WTC11 (cell line): Measurements from ENCODE around the gene MAN2B1. TPM values are rescaled to one million over a fixed set of nuclear protein-coding genes. Genes with fewer than 3 reads are reported as not detected.
A peak's percentile ranks its signal among the peaks of the same experiment; 100 is the strongest.

Experiments used
- ATAC-seq: fragments of 200-7000 bp; cut with Tn5 transposase; 2 replicates; pipeline ENCODE4 v1.10.0; 2021; ENCODE audit warnings: mild to moderate bottlenecking, moderate library complexity
- CTCF ChIA-PET: fragments of 300-600 bp; sonication (Branson Sonifier 250); formaldehyde crosslinking; loops from one replicate; lab custom pipeline; 2021; ENCODE audit warnings: antibody characterized with exemption; lab: Charles Lee
- POLR2A ChIA-PET: fragments of 350-600 bp; sonication (Branson Sonifier 250); formaldehyde crosslinking; loops from one replicate; lab custom pipeline; 2021; ENCODE audit warnings: antibody characterized with exemption; lab: Charles Lee
- DNase-seq: peaks from one replicate; pipeline ENCODE4 v3.0.0; 2021; ENCODE audit warnings: low spot score
- H3K27ac Mint-ChIP-seq: 2 replicates; pipeline ENCODE4 v1.8.0; 2021; ENCODE audit warnings: mixed read lengths
- H3K27me3 Mint-ChIP-seq: 2 replicates; pipeline ENCODE4 v1.8.0; 2021; ENCODE audit warnings: low read depth, mild to moderate bottlenecking, moderate library complexity, mixed read lengths
- H3K36me3 Mint-ChIP-seq: 2 replicates; pipeline ENCODE4 v1.8.0; 2021; ENCODE audit warnings: mixed read lengths
- H3K4me1 Mint-ChIP-seq: 2 replicates; pipeline ENCODE4 v1.8.0; 2022; ENCODE audit warnings: mixed read lengths
- H3K4me3 Mint-ChIP-seq: 2 replicates; pipeline ENCODE4 v1.8.0; 2021; ENCODE audit warnings: mild to moderate bottlenecking, moderate library complexity, mixed read lengths
- H3K9me3 Mint-ChIP-seq: 2 replicates; pipeline ENCODE4 v1.8.0; 2021; ENCODE audit warnings: mixed read lengths
- AFF4 ChIP-seq: sonication (generic); formaldehyde crosslinking; IDR thresholded peaks from 2 replicates; pipeline ENCODE4 v1.8.1; 2023; ENCODE audit warnings: mild to moderate bottlenecking, missing genetic modification reagents, borderline replicate concordance
- ARID4B ChIP-seq: sonication (generic); formaldehyde crosslinking; IDR thresholded peaks from 2 replicates; pipeline ENCODE4 v1.8.0; 2023; ENCODE audit warnings: missing genetic modification reagents, mild to moderate bottlenecking, borderline replicate concordance
- ATF3 ChIP-seq: sonication (generic); formaldehyde crosslinking; conservative IDR thresholded peaks from 2 replicates; pipeline ENCODE4 v1.8.1; 2022; ENCODE audit warnings: mild to moderate bottlenecking, missing genetic modification reagents
- CDX4 ChIP-seq: fragments of 250-450 bp; sonication (Bioruptor Pico); IDR thresholded peaks from 2 replicates; pipeline ENCODE4 v1.9.0; 2021; ENCODE audit warnings: moderate library complexity, mild to moderate bottlenecking, inconsistent platforms, borderline replicate concordance
- CREM ChIP-seq: sonication (generic); formaldehyde crosslinking; IDR thresholded peaks from 2 replicates; pipeline ENCODE4 v1.8.1; 2022; ENCODE audit warnings: mild to moderate bottlenecking, missing genetic modification reagents, moderate library complexity
- EMX1 ChIP-seq: fragments of 250-450 bp; sonication (Bioruptor Pico); IDR thresholded peaks from 2 replicates; pipeline ENCODE4 v1.8.0; 2021; ENCODE audit warnings: mild to moderate bottlenecking
- ESRRA ChIP-seq: sonication (generic); formaldehyde crosslinking; IDR thresholded peaks from 2 replicates; pipeline ENCODE4 v1.8.1; 2022; ENCODE audit warnings: mild to moderate bottlenecking, missing genetic modification reagents, borderline replicate concordance
- FOXK1 ChIP-seq: sonication (generic); formaldehyde crosslinking; IDR thresholded peaks from 2 replicates; pipeline ENCODE4 v1.8.0; 2022; ENCODE audit warnings: mild to moderate bottlenecking, moderate library complexity, missing genetic modification reagents
- GRHL2 ChIP-seq: fragments of 250-450 bp; sonication (Bioruptor Pico); IDR thresholded peaks from 2 replicates; pipeline ENCODE4 v1.8.0; 2022; ENCODE audit warnings: mild to moderate bottlenecking, moderate library complexity; ENCODE audit not compliant: insufficient replicate concordance, severe bottlenecking
- GTF2I ChIP-seq: fragments of 250-450 bp; sonication (Bioruptor Pico); conservative IDR thresholded peaks from 2 replicates; pipeline ENCODE4 v1.4.0; 2021; ENCODE audit warnings: mild to moderate bottlenecking
- HMGA2 ChIP-seq: fragments of 250-450 bp; sonication (Bioruptor Pico); IDR thresholded peaks from 2 replicates; pipeline ENCODE4 v1.4.0; 2021; ENCODE audit warnings: mild to moderate bottlenecking, moderate library complexity
- JAZF1 ChIP-seq: fragments of 250-450 bp; sonication (Bioruptor Pico); IDR thresholded peaks from 2 replicates; pipeline ENCODE4 v1.9.0; 2021; ENCODE audit warnings: moderate library complexity, mild to moderate bottlenecking, inconsistent platforms
- MYBL2 ChIP-seq: sonication (generic); formaldehyde crosslinking; IDR thresholded peaks from 2 replicates; pipeline ENCODE4 v1.8.1; 2023; ENCODE audit warnings: mild to moderate bottlenecking, moderate library complexity, missing genetic modification reagents
- NR1H2 ChIP-seq: sonication (generic); formaldehyde crosslinking; IDR thresholded peaks from 2 replicates; pipeline ENCODE4 v1.9.0; 2021; ENCODE audit warnings: mild to moderate bottlenecking, moderate library complexity, missing genetic modification reagents
- SOX15 ChIP-seq: fragments of 250-450 bp; sonication (Bioruptor Pico); IDR thresholded peaks from 2 replicates; pipeline ENCODE4 v1.9.0; 2021; ENCODE audit warnings: mild to moderate bottlenecking
- SP1 ChIP-seq: sonication (generic); formaldehyde crosslinking; conservative IDR thresholded peaks from 2 replicates; pipeline ENCODE4 v1.8.1; 2022; ENCODE audit warnings: missing genetic modification reagents
- STAT6 ChIP-seq: sonication (generic); formaldehyde crosslinking; conservative IDR thresholded peaks from 2 replicates; pipeline ENCODE4 v1.8.1; 2023; ENCODE audit warnings: mild to moderate bottlenecking, low read depth, missing genetic modification reagents, moderate library complexity
- TCF7 ChIP-seq: sonication (generic); formaldehyde crosslinking; IDR thresholded peaks from 2 replicates; pipeline ENCODE4 v1.8.0; 2022; ENCODE audit warnings: mild to moderate bottlenecking, low read depth, missing genetic modification reagents, moderate library complexity
- TEAD4 ChIP-seq: sonication (generic); formaldehyde crosslinking; IDR thresholded peaks from 2 replicates; pipeline ENCODE4 v1.8.0; 2022; ENCODE audit warnings: mild to moderate bottlenecking, missing genetic modification reagents
- ZNF219 ChIP-seq: sonication (generic); formaldehyde crosslinking; IDR thresholded peaks from 2 replicates; pipeline ENCODE4 v1.8.0; 2023; ENCODE audit warnings: missing genetic modification reagents, mild to moderate bottlenecking, borderline replicate concordance
- ZNF532 ChIP-seq: fragments of 250-450 bp; sonication (Bioruptor Pico); IDR thresholded peaks from 2 replicates; pipeline ENCODE4 v1.9.0; 2021; ENCODE audit warnings: mild to moderate bottlenecking, borderline replicate concordance
- total RNA-seq: library from RNA; stranded (reverse); gene quantifications from 3 replicates; pipeline ENCODE4 v1.2.3, GENCODE V29; 2021

MAN2B1 gene
- total RNA-seq, 1 experiment from 2014 or later, result 73.4 TPM

- TF ChIP-seq AFF4 (CRISPR knock-in tag), result no peak
- TF ChIP-seq CREM (CRISPR knock-in tag), result no peak
- no peak for TF ChIP-seq GTF2I (CRISPR knock-in tag)
- no peak for TF ChIP-seq JAZF1 (CRISPR knock-in tag)
- TF ChIP-seq ZNF219 (CRISPR knock-in tag), result no peak
- TF ChIP-seq ESRRA (CRISPR knock-in tag), result no peak
- TF ChIP-seq MYBL2 (CRISPR knock-in tag), result no peak
- TF ChIP-seq ZNF532 (CRISPR knock-in tag), result no peak
- TF ChIP-seq NR1H2 (CRISPR knock-in tag), result no peak
- no peak for TF ChIP-seq HMGA2 (CRISPR knock-in tag)
- TF ChIP-seq SOX15 (CRISPR knock-in tag), result no peak
- TF ChIP-seq, all 79 proteins: peak for 0
Observed at GRCh38 chr19:12603714-12604113, 62.8 kb downstream of the MAN2B1 start (continued).

- Mint-ChIP-seq H3K9me3 (no peaks in the 10 kb centered on the region), H3K4me1 (peaks cover 4% of the 10 kb centered on the region; the same call in 1 of the 2 replicates), H3K27ac (peak overlapping the region; percentile 54; the same call in 1 of the 2 replicates), H3K36me3 (peaks cover 8% of the 10 kb centered on the region; the same call in 1 of the 2 replicates), H3K4me3 (peak overlapping the region; percentile 44), H3K27me3 (no peaks in the 10 kb centered on the region; the same call in 1 of the 2 replicates)
- ATAC-seq, result no peak
- ChIA-PET POLR2A (interaction anchor here (1.0 kb wide), 1 partner anchor 13 kb away, joined by 4 read pairs; the partner anchor contains the start of genes ZNF490 and ZNF791), CTCF (no interaction called here)
- no peak for DNase-seq
- TF ChIP-seq STAT6 (no peak), ARID4B (CRISPR knock-in tag) (no peak), ATF3 (CRISPR knock-in tag) (no peak), FOXK1 (CRISPR knock-in tag) (no peak), TEAD4 (CRISPR knock-in tag) (no peak), SP1 (CRISPR knock-in tag) (no peak), EMX1 (CRISPR knock-in tag) (no peak), GRHL2 (CRISPR knock-in tag) (no peak), TCF7 (CRISPR knock-in tag) (no peak), CDX4 (CRISPR knock-in tag) (no peak)
Observed at GRCh38 chr19:12597594-12597993, 68.9 kb downstream of the MAN2B1 start.
